ENCODE measurements around the gene MEX3D.
"Not testable (repeated sequence)": the region's sequence is repeated elsewhere in the genome, so short reads cannot be mapped to it uniquely, and the experiment has no call there.

MEX3D gene

DNA sequence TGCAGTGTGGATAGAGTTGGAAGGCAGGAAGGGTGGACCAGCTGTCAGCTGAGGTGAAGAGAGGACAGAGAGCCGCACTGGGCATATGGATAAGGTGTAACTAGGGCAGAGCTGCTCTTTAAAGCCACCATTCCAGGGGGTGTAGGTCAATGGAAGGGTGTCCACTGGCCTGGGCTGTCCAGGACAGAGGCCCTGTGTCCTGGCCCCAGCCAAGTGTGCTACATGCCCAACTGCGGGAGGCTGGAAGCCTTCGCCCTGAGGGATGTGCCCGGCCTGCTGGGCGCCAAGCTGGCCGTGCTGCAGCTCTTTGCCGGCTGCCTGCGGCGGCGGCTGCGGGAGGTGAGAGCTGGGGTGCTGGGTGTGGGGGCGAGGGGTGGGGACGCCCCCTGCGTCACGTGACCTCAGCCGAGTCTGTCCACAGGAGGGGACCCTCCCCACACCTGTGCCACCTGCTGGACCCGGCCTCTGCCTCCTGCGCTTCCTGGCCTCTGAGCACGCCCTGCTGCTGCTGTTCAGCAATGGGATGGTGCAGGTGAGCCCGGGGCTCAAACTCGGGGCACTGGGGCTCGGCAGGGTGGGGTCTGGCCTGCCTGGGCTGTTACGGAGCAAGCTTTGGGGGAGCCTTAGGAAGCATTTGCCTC lies 34.5 kb downstream of the MEX3D start:
- FAIRE-seq, result no peak

DNA sequence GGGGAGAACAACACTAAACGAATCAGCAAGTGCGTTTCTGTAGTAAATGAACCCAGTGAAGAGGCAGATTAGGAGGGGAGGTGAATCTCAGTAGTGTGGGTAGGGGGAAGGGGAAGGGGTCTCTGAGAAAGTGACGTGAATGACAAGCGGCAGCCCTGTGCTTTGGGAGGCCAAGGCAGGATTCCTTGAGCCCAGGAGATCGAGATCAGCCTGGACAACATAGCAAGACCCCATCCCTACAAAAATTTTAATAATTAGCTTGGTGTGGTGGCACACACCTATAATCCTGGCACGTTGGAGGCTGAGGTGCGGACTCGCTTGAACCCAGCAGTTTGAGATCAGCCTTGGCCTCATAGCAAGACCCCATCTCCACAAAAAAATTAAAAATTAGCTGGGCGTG lies 36.1 kb downstream of the MEX3D start:
- no peak for FAIRE-seq

DNA sequence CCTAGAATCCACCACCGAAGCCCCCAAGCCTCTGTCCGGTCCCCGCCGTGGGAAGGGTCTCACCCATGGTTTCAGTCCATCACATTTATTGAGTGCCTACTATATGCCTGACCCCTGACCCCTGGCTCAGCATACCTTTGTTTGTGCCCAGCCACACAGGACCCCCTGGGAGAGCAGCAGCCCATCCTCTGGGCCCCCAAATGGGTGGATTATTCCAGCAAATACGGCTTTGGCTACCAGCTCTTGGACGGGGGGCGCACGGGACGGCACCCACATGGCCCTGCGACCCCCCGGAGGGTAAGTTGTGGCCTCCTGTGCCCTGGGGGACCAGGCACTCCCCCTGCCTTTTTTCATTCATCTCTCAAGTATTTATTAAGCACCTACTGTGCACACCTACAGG lies 36.5 kb downstream of the MEX3D start:
- no peak for FAIRE-seq

DNA sequence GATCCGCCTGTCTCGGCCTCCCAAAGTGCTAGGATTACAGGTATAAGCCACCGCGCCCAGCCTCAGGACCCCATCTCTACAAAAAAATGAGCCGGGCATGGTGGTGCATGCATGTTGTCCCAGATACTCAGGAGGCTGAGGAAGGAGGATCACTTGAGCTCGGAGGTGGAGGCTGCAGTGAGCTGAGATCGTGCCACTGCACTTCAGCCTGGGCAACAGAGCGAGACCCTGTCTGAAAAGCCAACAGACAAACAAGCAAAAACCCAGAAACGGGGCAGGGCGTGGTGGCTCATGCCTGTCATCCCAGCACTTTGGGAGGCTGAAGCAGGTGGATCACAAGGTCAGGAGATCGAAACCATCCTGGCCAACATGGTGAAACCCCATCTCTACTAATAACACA lies 37.3 kb downstream of the MEX3D start:
- FAIRE-seq, result not testable (repeated sequence)

DNA sequence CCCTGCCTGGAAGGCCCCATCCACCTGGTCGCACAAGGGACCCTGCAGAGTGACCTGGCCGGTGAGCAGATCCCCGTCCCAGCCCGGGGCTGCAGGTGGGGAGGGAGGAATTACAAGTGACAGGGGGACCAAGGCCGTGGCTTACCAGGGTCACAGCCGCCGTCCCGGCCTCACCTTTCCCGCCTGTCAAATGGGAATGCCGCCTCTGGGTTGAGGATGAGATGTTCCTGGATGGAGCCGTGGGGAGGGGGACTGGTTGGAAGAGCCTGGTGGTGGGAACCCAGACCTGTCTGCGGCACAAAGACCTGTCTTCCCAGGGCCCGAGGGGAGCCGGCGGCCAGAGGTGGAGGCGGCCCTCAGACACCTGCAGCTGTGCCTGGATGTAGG lies 38.7 kb downstream of the MEX3D start:
- FAIRE-seq, result no peak

DNA sequence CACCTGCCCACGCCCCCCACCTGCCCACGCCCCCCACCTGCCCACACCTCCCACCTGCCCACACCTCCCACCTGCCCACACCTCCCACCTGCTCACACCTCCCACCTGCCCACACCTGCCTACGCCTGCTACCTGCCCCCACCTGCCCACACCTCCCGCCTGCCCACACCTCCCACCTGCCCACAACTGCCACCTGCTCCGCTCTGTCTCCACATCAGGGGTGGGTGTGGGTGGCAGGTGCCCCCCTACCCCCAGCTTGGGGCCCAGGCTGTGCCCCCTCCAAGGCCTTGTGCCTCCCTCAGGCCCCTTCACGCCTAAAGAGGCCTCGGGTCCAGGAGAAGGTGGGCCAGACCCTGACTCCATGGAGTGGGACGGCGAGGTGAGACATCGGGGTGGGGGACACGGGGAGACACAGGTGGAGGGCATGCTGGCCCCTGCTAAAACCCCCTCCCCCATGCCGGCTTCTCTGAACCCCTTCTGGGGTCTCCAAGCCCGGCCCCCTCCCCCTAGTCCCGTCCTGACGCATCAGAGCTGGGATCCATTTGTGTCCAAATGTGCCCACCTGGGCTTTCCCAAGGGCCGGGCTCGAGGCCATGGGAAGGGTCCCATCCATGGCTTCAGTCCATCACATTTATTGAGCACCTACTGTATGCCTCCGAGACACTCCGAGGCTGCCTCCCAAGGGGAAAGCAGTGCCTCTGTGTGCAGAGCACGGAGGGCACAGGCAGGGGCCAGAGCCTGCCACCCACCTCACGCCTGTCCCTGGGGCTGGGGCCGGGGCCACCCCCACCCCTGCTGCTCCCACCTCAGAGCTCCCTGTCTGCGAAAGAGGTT lies 39.3 kb downstream of the MEX3D start:
- no peak for FAIRE-seq

DNA sequence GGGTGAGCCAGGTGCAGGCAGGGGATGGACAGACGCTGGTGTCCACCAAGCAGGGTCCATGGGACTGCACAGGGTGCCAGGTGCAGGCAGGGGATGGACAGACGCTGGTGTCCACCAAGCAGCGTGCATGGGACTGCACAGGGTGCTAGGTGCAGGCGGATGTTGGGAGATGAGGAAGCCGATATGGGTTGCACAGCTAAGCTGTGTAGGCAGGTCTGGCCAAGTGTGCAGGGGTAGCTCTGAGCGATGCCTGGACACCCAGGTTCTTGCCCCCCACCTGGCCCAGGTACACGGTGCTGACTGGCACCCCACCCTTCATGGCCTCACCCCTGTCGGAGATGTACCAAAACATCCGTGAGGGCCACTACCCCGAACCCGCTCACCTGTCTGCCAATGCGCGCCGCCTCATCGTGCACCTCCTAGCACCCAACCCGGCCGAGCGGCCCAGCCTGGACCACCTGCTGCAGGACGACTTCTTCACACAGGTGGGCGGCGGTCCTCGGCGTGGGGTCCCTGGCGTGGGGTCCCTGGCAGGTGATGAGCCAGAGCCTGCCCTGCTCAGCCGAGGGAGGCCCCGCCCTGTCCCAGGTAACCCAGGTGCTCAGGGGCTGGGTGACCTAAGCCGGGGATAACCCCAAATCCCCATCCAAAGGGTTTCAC lies 40.3 kb downstream of the MEX3D start:
- no peak for FAIRE-seq

DNA sequence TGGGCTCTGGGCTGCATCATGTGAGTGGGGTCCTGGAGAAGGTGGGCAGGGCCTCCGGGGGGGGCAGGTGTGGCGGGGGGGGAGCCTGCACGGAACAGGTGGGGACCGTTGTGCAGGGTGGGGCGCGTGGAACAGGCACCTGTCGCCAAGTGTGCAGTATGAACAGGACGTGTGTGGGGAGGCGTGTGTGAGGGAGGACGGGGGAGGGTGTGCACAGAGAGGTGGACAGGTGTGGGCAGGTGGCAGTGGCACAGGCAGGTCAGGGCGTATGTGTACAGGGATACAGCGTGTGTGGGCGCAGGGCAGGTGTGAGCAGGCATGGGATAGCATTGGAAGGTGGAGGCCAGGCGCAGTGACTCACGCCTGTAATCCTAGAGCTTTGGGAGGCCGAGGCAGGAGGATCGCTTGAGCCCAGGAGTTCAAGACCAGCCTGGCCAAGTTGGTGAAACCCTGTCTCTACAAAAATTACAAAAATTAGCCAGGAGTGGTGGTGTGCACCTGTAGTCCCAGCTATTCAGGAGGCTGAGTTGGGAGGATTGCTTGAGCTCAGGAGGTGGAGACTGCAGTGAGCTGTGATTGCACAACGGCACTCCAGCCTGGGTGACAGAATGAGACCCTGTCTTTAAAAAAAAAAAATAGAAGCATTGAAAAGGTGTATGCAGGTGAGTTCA lies 41.0 kb downstream of the MEX3D start:
- no peak for FAIRE-seq

DNA sequence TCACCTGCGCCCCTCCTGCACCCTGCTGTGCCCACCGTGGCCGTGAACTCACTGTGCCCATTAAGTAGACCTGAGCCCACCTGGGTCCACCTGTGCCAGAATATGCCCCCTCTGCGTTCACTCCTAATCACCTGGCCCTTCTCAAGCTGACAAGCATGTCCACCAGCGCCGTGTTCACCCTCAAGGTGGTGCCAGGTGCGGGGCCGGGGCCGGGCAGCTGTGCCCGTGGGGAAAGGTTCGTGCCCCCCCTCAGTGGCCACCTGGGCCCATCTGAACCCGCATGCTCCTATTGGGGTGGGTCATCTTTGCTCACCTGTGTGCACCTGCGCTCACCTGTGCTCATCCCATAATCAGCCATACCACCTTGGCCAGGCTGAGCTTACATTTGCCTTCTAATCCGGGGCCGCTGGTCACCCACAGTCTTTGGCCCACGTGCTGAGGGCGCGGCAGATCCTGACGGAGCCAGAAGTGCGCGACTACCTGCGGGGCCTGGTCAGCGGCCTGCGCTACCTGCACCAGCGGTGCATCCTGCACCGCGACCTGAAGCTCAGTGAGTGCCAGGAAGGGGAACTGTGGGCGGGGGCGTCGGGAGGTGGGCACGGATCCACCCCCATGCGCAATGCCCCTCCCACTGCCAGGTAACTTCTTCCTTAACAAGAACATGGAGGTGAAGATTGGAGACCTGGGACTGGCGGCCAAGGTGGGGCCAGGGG lies 41.9 kb downstream of the MEX3D start:
- FAIRE-seq, result no peak

DNA sequence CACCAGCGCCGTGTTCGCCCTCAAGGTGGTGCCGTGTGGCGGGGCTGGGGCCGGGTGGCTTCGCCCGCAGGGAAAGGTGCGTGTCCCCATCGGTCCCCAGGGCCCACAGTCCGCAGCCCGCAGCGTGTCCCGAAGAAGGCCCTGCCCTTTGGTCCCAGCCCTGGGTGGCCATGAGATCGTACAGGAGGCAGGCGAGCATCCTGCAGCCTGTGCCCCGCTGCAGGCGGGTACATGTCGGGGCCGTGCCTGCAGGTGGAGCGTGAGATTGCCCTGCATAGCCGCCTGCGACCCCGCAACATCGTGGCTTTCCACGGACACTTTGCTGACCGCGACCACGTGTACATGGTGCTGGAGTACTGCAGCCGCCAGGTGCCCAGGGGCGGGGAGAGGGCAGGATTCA lies 42.8 kb downstream of the MEX3D start:
- no peak for FAIRE-seq

DNA sequence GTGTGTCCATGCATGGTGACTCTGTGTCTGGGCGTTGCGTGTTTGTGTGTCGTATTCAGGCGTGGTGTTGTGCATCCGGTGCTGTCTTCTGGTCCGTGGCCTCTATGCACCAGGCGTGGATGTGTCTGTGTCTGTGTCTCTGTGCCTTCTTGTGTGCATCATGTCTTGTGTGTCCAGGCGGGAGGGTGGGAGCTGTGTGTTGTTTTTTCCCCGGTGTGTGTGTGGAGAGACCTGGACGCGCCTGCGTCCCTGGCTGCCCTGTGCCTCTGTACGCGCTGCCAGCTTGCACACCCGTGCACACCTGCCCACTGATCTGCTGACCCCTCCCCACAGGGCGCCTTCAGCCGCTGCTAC lies 43.2 kb downstream of the MEX3D start:
- FAIRE-seq, result no peak

DNA sequence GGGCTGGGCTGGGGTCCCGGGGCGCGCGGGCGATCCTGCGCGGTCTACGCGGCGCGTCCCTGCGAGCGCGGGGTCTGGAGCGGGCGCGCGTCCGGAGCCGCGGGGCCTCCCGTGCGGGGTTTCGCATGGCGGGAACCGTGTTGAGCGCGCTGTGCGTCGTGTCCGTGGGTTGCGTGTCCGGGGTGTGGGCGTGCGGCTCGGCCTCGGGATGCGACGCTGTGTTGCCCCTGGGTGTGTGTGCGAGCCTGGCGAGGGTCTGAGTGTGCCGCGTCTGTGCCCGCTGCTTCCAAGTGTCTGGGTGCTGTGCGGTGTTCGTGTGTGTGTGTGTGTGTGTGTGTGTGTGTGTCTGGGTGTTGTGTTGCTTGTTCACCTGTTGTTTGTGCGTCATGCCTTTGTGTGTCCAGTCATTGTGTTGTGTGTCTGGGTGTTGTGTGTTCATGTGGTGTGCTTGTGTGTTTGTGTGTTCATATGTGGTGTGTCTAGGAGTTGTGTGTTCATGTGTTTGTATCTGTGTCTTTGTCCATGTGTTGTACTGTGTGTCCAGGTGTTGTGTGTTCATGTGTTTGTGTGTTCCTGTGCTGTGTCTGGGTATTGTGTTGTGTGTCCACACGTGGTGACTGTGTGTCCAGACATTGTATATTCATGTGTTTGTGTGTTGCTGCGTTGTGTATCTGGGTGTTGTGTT lies 43.7 kb downstream of the MEX3D start:
- no peak for FAIRE-seq

DNA sequence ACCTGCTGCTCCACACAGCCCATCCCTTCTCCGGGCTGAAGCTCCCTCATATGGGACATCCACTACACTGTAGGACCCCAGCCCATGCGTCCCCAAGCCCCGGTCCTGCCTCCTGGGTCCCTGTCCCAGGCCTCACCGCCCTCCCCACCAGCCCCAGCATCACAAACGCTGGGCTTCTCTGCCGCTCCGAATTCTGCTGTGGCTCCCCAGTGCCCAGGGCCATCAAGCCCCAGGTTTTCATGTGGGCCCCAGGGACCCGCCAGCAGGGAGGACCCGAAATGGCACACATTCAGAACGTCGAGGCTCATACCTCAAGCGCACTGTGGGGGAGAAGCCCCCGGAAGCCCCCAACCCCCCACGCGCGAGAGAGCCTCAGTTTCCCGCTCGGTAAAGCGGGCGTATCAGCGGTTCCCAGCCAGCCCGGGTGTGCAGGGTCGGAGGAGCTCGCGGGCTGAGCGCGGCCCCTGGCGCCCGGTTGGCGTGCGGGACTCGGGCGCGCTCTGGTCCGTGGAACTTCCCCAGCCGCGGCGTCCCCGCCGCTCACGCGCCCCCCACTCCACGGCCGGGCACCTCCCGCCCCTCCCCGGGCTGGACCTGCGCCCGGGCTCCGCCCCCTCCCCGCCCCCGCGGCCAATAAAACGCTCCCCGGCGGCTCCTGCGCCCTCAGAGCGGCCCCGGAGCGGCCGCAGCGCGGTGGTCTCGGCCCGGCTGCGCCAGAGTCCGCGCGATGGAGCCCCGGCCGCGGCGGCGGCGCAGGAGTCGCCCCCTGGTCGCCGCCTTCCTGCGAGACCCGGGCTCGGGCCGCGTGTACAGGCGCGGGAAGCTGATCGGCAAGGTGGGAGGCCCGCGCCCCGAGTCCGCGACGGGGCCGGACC lies 44.5 kb downstream of the MEX3D start, which contains the start of gene PLK5:
TSS of gene PLK5 (plus strand) at position 666 of the 875 bp plus-strand sequence. CDS start 2,920 bp downstream, outside the sequence.
- FAIRE-seq, result no peak

DNA sequence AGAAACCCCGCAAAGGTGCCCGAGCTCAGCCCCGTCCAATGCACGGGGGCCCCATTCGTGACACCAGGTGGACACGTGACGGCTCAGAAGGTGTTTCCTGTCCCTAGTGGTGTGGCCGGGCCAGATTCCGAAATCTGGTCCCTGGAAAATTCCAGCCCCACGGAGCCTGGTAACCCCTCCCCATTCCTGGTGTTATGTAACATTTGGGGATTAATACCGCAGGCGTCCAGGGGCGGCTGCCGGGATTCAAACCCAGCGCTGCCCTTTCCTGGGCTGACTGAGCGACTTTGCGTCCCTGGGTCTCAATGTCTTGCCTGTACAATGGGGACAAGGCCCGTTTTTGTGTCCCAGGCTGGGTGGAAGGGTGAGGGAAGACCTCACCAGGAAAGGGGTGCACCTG lies 45.3 kb downstream of the MEX3D start:
- no peak for FAIRE-seq

DNA sequence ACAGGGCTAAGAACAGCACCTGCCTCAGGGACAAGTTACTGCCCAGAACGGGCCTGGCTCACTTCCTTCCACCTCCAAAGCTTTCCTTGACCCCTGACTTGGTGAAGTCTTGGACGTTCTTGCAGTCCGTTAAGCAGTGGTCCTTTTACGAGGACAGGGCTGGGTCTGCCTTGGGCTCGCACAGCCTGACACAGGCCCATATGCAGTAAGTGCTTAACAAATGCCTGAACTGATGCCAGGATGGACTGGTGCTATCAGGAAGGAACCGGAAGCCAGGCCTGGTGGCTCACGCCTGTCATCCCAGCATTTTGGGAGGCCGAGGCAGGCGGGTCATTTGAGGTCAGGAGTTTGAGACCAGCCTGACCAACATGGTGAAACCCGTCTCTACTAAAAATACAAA lies 46.1 kb downstream of the MEX3D start:
- no peak for FAIRE-seq

DNA sequence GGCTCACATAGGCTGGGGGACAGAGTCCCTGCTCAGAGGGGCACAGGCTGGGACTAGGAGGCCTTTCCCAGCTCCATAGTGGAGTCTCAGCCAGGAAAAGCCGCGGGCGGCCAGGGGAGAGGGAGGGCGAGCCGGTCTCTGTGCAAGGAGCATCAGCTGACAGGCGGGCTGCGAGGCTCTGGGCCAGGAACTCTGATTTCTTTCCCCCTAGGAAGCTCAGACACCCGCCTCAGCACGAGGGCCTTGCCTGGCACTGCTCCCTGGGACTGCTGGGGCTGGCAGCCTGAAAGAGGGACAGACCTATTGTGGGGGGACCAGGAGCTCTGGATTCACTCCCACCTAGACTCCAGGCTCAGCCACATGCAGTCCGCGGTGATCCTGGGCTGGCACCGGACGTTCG lies 46.5 kb downstream of the MEX3D start:
- FAIRE-seq, result no peak

DNA sequence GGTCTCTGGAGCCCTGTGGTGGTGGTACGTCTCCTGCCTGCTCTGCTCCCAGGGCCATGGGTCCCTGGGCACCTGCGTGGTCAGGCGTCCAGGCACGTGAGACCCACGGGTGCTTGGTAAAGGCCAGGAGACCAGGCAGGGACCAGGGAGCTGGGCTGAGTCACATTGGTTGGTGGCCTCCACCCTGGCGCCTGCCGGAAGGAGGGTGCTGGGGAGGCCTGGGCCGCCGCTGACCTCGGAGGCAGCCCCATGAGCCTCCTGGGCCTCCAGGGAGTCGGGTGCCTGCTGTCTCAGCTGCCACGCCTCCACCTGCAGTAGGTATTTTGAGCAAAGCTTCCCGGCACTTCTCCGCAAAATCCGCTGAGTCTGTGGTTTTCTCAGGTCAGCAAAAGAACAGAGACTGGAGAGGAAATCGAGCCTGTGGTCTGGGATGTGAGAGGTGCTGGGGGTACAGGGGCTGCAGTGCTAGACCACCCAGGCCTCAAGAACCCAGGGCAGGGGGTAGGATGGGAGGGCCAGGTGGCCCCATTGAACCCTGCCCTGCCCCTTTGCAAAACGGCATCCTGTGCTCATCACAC lies 47.8 kb downstream of the MEX3D start:
- FAIRE-seq, result no peak

DNA sequence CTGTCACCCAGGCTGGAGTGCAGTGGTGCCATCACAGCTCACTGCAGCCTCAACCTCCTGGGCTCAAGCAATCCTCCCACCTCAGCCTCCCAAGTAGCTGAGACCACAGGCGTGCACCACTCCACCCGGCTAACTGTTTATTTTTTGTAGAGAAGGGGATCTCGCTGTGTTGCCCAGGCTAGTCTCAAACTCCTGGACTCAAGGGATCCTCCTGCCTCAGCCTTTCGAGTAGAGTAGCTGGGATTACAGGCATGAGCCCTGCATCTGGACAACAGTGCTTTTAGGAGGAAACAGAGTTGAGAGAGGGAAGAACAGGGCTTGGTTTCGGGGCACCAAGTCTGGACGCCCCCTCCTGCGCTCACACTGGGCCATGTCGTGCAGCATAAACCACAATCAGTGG lies 48.3 kb downstream of the MEX3D start:
- not testable (repeated sequence) for FAIRE-seq

DNA sequence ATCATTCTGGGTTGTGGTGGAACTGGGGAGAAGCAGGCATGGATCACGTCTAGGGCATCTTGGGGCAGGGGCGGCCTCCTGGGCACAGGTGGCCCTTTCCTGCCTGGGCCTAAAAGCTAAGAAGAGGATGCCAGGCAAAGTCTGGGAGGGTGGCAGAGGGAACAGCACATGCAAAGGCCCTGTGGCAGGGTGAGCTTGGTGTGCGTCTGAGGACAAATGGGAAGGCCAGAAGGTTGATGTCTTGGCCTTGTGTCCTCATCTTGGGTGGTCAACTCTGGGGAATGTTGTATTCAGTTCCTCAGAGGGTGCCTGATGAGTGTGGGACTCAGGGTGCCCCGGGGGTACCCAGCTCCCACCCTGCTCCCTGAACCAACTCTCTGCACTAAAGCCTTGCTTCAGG lies 49.7 kb downstream of the MEX3D start:
- no peak for FAIRE-seq

DNA sequence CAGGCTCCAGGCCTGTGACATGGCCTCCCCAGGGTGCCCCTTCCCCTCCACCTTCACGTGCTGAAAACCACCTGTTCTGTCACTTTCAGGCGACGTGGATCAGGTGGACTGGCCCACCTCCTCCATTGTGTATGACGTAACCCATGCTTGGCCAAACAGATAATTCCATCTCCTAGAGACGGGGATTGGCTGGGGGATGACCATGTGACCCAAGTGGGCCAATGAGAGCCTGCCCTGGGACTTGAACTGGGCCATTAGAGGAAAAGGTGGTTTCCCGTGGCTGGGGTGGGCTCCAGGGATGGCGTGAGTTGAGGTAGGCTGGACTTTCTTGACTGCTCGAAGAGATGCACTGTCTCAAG lies 51.8 kb downstream of the MEX3D start:
- FAIRE-seq, result no peak

Measured in colon (tissue), 2 donors.